Body of pancreas (tissue), 4 donors: ENCODE results near the gene HAUS7.

Source experiments
- POLR2A ChIP-seq, 3 donors: fragments of 450-650 bp; IDR thresholded peaks; one replicate each; pipeline ENCODE4 v1.6.1; 2016; ENCODE audit warnings: antibody characterized with exemption in 3 of 3, mild to moderate bottlenecking in 2 of 3
- TF ChIP-seq, protein P1 (sequence below), 7 experiments: fragments of 450-650 bp in 4 of 7; fragments of 200-600 bp in 3 of 7; sonication (generic) in 3 of 7; IDR thresholded peaks; one replicate each; pipeline ENCODE4 v1.5.1; 2016 to 2019; ENCODE audit warnings: antibody characterized with exemption in 7 of 7

- TF ChIP-seq, protein P1, sequence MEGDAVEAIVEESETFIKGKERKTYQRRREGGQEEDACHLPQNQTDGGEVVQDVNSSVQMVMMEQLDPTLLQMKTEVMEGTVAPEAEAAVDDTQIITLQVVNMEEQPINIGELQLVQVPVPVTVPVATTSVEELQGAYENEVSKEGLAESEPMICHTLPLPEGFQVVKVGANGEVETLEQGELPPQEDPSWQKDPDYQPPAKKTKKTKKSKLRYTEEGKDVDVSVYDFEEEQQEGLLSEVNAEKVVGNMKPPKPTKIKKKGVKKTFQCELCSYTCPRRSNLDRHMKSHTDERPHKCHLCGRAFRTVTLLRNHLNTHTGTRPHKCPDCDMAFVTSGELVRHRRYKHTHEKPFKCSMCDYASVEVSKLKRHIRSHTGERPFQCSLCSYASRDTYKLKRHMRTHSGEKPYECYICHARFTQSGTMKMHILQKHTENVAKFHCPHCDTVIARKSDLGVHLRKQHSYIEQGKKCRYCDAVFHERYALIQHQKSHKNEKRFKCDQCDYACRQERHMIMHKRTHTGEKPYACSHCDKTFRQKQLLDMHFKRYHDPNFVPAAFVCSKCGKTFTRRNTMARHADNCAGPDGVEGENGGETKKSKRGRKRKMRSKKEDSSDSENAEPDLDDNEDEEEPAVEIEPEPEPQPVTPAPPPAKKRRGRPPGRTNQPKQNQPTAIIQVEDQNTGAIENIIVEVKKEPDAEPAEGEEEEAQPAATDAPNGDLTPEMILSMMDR (IDR thresholded peaks at IDR 0.05): no peak
- no peak for TF ChIP-seq POLR2A (IDR thresholded peaks at IDR 0.05)
These were observed 60.0 kb downstream of the HAUS7 start for GRCh38 chrX:153410373-153410772.
